WTC11 (cell line): Measurements from ENCODE around the gene EFCC1. TPM values are rescaled to one million over a fixed set of nuclear protein-coding genes. Genes with fewer than 3 reads are reported as not detected.

Source experiments
- ATAC-seq: fragments of 200-7000 bp; cut with Tn5 transposase; 2 replicates; pipeline ENCODE4 v1.10.0; 2021; ENCODE audit warnings: mild to moderate bottlenecking, moderate library complexity
- CTCF ChIA-PET: fragments of 300-600 bp; sonication (Branson Sonifier 250); formaldehyde crosslinking; loops from one replicate; lab custom pipeline; 2021; ENCODE audit warnings: antibody characterized with exemption; lab: Charles Lee
- POLR2A ChIA-PET: fragments of 350-600 bp; sonication (Branson Sonifier 250); formaldehyde crosslinking; loops from one replicate; lab custom pipeline; 2021; ENCODE audit warnings: antibody characterized with exemption; lab: Charles Lee
- DNase-seq: peaks from one replicate; pipeline ENCODE4 v3.0.0; 2021; ENCODE audit warnings: low spot score
- H3K27ac Mint-ChIP-seq: 2 replicates; pipeline ENCODE4 v1.8.0; 2021; ENCODE audit warnings: mixed read lengths
- H3K27me3 Mint-ChIP-seq: 2 replicates; pipeline ENCODE4 v1.8.0; 2021; ENCODE audit warnings: low read depth, mild to moderate bottlenecking, moderate library complexity, mixed read lengths
- H3K36me3 Mint-ChIP-seq: 2 replicates; pipeline ENCODE4 v1.8.0; 2021; ENCODE audit warnings: mixed read lengths
- H3K4me1 Mint-ChIP-seq: 2 replicates; pipeline ENCODE4 v1.8.0; 2022; ENCODE audit warnings: mixed read lengths
- H3K4me3 Mint-ChIP-seq: 2 replicates; pipeline ENCODE4 v1.8.0; 2021; ENCODE audit warnings: mild to moderate bottlenecking, moderate library complexity, mixed read lengths
- H3K9me3 Mint-ChIP-seq: 2 replicates; pipeline ENCODE4 v1.8.0; 2021; ENCODE audit warnings: mixed read lengths
- AR ChIP-seq: fragments of 250-450 bp; sonication (Bioruptor Pico); IDR thresholded peaks from 2 replicates; pipeline ENCODE4 v1.9.0; 2021; ENCODE audit warnings: mild to moderate bottlenecking
- ARID4B ChIP-seq: sonication (generic); formaldehyde crosslinking; IDR thresholded peaks from 2 replicates; pipeline ENCODE4 v1.8.0; 2023; ENCODE audit warnings: missing genetic modification reagents, mild to moderate bottlenecking, borderline replicate concordance
- ATF1 ChIP-seq: sonication (generic); formaldehyde crosslinking; IDR thresholded peaks from 2 replicates; pipeline ENCODE4 v1.8.1; 2023; ENCODE audit warnings: mild to moderate bottlenecking, moderate library complexity, missing genetic modification reagents
- CREB1 ChIP-seq: sonication (generic); formaldehyde crosslinking; IDR thresholded peaks from 2 replicates; pipeline ENCODE4 v1.8.0; 2023; ENCODE audit warnings: mild to moderate bottlenecking, missing genetic modification reagents
- CTCF ChIP-seq: fragments of 200-600 bp; IDR thresholded peaks from 2 replicates; pipeline ENCODE4 v1.8.0; 2022; ENCODE audit warnings: antibody characterized with exemption
- E2F4 ChIP-seq: sonication (generic); formaldehyde crosslinking; IDR thresholded peaks from 2 replicates; pipeline ENCODE4 v1.8.1; 2022; ENCODE audit warnings: low read depth, mild to moderate bottlenecking, moderate library complexity, missing genetic modification reagents, borderline replicate concordance
- ETV6 ChIP-seq: sonication (generic); formaldehyde crosslinking; IDR thresholded peaks from 2 replicates; pipeline ENCODE4 v1.8.1; 2022; ENCODE audit warnings: mild to moderate bottlenecking, missing genetic modification reagents
- MLX ChIP-seq: sonication (generic); formaldehyde crosslinking; IDR thresholded peaks from 2 replicates; pipeline ENCODE4 v1.8.1; 2023; ENCODE audit warnings: mild to moderate bottlenecking, missing genetic modification reagents, moderate library complexity
- MYBL2 ChIP-seq: sonication (generic); formaldehyde crosslinking; IDR thresholded peaks from 2 replicates; pipeline ENCODE4 v1.8.1; 2023; ENCODE audit warnings: mild to moderate bottlenecking, moderate library complexity, missing genetic modification reagents
- NFE2L1 ChIP-seq: sonication (generic); formaldehyde crosslinking; IDR thresholded peaks from 2 replicates; pipeline ENCODE4 v1.8.1; 2023; ENCODE audit warnings: missing genetic modification reagents
- NR1H2 ChIP-seq: sonication (generic); formaldehyde crosslinking; IDR thresholded peaks from 2 replicates; pipeline ENCODE4 v1.9.0; 2021; ENCODE audit warnings: mild to moderate bottlenecking, moderate library complexity, missing genetic modification reagents
- NR3C1 ChIP-seq: sonication (generic); formaldehyde crosslinking; conservative IDR thresholded peaks from 2 replicates; pipeline ENCODE4 v1.8.1; 2023; ENCODE audit warnings: low read depth, mild to moderate bottlenecking, missing genetic modification reagents
- SOX15 ChIP-seq: fragments of 250-450 bp; sonication (Bioruptor Pico); IDR thresholded peaks from 2 replicates; pipeline ENCODE4 v1.9.0; 2021; ENCODE audit warnings: mild to moderate bottlenecking
- ZBTB43 ChIP-seq: sonication (generic); formaldehyde crosslinking; IDR thresholded peaks from 2 replicates; pipeline ENCODE4 v1.8.1; 2023; ENCODE audit warnings: mild to moderate bottlenecking, missing genetic modification reagents
- ZNF232 ChIP-seq: sonication (generic); formaldehyde crosslinking; IDR thresholded peaks from 2 replicates; pipeline ENCODE4 v1.8.0; 2022; ENCODE audit warnings: mild to moderate bottlenecking, missing genetic modification reagents
- ZNF532 ChIP-seq: fragments of 250-450 bp; sonication (Bioruptor Pico); IDR thresholded peaks from 2 replicates; pipeline ENCODE4 v1.9.0; 2021; ENCODE audit warnings: mild to moderate bottlenecking, borderline replicate concordance
- total RNA-seq: library from RNA; stranded (reverse); gene quantifications from 3 replicates; pipeline ENCODE4 v1.2.3, GENCODE V29; 2021

EFCC1 gene
- total RNA-seq, 1 experiment from 2014 or later: 0.31 TPM

GRCh38 chr3:128969993-128970739 lies 30.9 kb upstream of the EFCC1 start:
- Mint-ChIP-seq H3K27me3 (no peaks in the 10 kb centered on the region), H3K36me3 (no peaks in the 10 kb centered on the region), H3K4me1 (no peaks in the 10 kb centered on the region), H3K27ac (no peak overlapping the region), H3K4me3 (no peak overlapping the region), H3K9me3 (no peaks in the 10 kb centered on the region)
- ATAC-seq (peak; percentile 81), DNase-seq (peak; percentile 69)
- TF ChIP-seq ZNF532 (CRISPR knock-in tag) (no peak), CTCF (peak; percentile 71)
- ChIA-PET CTCF (interaction anchor here (0.5 to 2.9 kb wide), 64 partner anchors 8 to 413 kb away, joined by 3 to 70 read pairs (median 4); partner anchors contain the start of genes ACAD9, CFAP92, COPG1 and EFCC1), POLR2A (interaction anchor here (0.9 to 2.2 kb wide), 4 partner anchors 24 to 346 kb away, joined by 3 to 9 read pairs (median 4); partner anchors contain the start of genes CFAP92 and RAB43)

GRCh38 chr3:128970740-128971047 lies 30.4 kb upstream of the EFCC1 start:
- no peak overlapping the region for H3K27ac Mint-ChIP-seq
- H3K27me3 Mint-ChIP-seq: no peaks in the 10 kb centered on the region
- no peaks in the 10 kb centered on the region for H3K4me1 Mint-ChIP-seq
- ChIA-PET CTCF (interaction anchor here (0.9 to 2.9 kb wide), 32 partner anchors 13 to 413 kb away, joined by 3 to 70 read pairs (median 8); partner anchors contain the start of genes ACAD9, CFAP92, HMCES and RAB43), POLR2A (interaction anchor here (1.1 to 2.2 kb wide), 3 partner anchors 75 to 345 kb away, joined by 3 to 9 read pairs (median 5); partner anchors contain the start of gene RAB43)
- DNase-seq (no peak), ATAC-seq (no peak)
- no peaks in the 10 kb centered on the region for H3K36me3 Mint-ChIP-seq
- H3K9me3 Mint-ChIP-seq: no peaks in the 10 kb centered on the region
- no peak overlapping the region for H3K4me3 Mint-ChIP-seq
- TF ChIP-seq MLX (CRISPR knock-in tag): no peak
- TF ChIP-seq E2F4 (CRISPR knock-in tag): no peak
- no peak for TF ChIP-seq ETV6
- TF ChIP-seq CREB1 (CRISPR knock-in tag): no peak
- no peak for TF ChIP-seq ZBTB43 (CRISPR knock-in tag)
- no peak for TF ChIP-seq ATF1 (CRISPR knock-in tag)
- no peak for TF ChIP-seq ZNF232 (CRISPR knock-in tag)
- no peak for TF ChIP-seq AR
- no peak for TF ChIP-seq NFE2L1 (CRISPR knock-in tag)
- TF ChIP-seq SOX15 (CRISPR knock-in tag): no peak
- no peak for TF ChIP-seq ARID4B (CRISPR knock-in tag)
- TF ChIP-seq NR3C1 (CRISPR knock-in tag): no peak
- no peak for TF ChIP-seq NR1H2
- no peak for TF ChIP-seq MYBL2 (CRISPR knock-in tag)
